Mucosa of stomach (tissue), 1 donor: Measurements from ENCODE around the gene CEBPZ.

Experiments used
- H3K27me3 ChIP-seq: one replicate; pipeline ENCODE4 v1.7.0; 2013; ENCODE audit warnings: mild to moderate bottlenecking, low read length; ENCODE audit not compliant: control insufficient read depth, insufficient read depth
- H3K36me3 ChIP-seq: one replicate; pipeline ENCODE4 v1.7.0; 2013; ENCODE audit warnings: low read length; ENCODE audit not compliant: control insufficient read depth, insufficient read depth
- H3K4me1 ChIP-seq: one replicate; pipeline ENCODE4 v1.7.0; 2013; ENCODE audit warnings: mild to moderate bottlenecking, low read length; ENCODE audit not compliant: control insufficient read depth, insufficient read depth
- H3K4me3 ChIP-seq: one replicate; pipeline ENCODE4 v1.7.0; 2013; ENCODE audit warnings: low read length
- H3K9ac ChIP-seq: one replicate; pipeline ENCODE4 v1.7.0; 2013; ENCODE audit warnings: mild to moderate bottlenecking, low read length, moderate library complexity
- H3K9me3 ChIP-seq: one replicate; pipeline ENCODE4 v1.7.0; 2013; ENCODE audit warnings: mild to moderate bottlenecking, low read length, moderate library complexity; ENCODE audit not compliant: control insufficient read depth
- donor health status: Pancreatic carcinoma.

Gene CEBPZ

GRCh38 chr2:37191253-37191652 lies 40.1 kb downstream of the CEBPZ start:
- Histone ChIP-seq H3K9me3 (no peaks in the 10 kb centered on the region), H3K27me3 (no peaks in the 10 kb centered on the region), H3K36me3 (no peaks in the 10 kb centered on the region), H3K4me3 (no peak overlapping the region), H3K4me1 (no peaks in the 10 kb centered on the region), H3K9ac (no peak overlapping the region)

GRCh38 chr2:37190290-37190689 lies 41.1 kb downstream of the CEBPZ start:
- H3K9ac ChIP-seq: no peak overlapping the region
- H3K4me3 ChIP-seq: no peak overlapping the region
- no peaks in the 10 kb centered on the region for H3K4me1 ChIP-seq
- no peaks in the 10 kb centered on the region for H3K9me3 ChIP-seq
- H3K27me3 ChIP-seq: no peaks in the 10 kb centered on the region
- H3K36me3 ChIP-seq: no peaks in the 10 kb centered on the region

GRCh38 chr2:37189452-37190153 lies 41.8 kb downstream of the CEBPZ start:
- no peaks in the 10 kb centered on the region for H3K4me1 ChIP-seq
- H3K36me3 ChIP-seq: no peaks in the 10 kb centered on the region
- H3K9me3 ChIP-seq: no peaks in the 10 kb centered on the region
- H3K27me3 ChIP-seq: no peaks in the 10 kb centered on the region
- no peak overlapping the region for H3K9ac ChIP-seq
- H3K4me3 ChIP-seq: no peak overlapping the region

- H3K9ac ChIP-seq: no peak within 1 kb of the TSS
- no peaks in the 10 kb centered on the region for H3K36me3 ChIP-seq
- no peak within 1 kb of the TSS for H3K4me3 ChIP-seq
- H3K4me1 ChIP-seq: no peaks in the 10 kb centered on the region
- no peaks in the 10 kb centered on the region for H3K9me3 ChIP-seq
- no peaks in the 10 kb centered on the region for H3K27me3 ChIP-seq
Measured at GRCh38 chr2:37188570-37188969, 42.8 kb downstream of the CEBPZ start, which contains the start of gene SULT6B1. SULT6B1 (minus strand) TSS chr2:37188670; CDS start chr2:37188640, 30 bp downstream.

GRCh38 chr2:37181726-37182684 lies 49.4 kb downstream of the CEBPZ start:
- Histone ChIP-seq H3K4me3 (no peak overlapping the region), H3K9ac (no peak overlapping the region), H3K36me3 (no peaks in the 10 kb centered on the region), H3K4me1 (no peaks in the 10 kb centered on the region), H3K9me3 (no peaks in the 10 kb centered on the region), H3K27me3 (no peaks in the 10 kb centered on the region)

GRCh38 chr2:37180640-37181039 lies 50.8 kb downstream of the CEBPZ start:
- no peaks in the 10 kb centered on the region for H3K4me1 ChIP-seq
- no peak overlapping the region for H3K4me3 ChIP-seq
- no peaks in the 10 kb centered on the region for H3K36me3 ChIP-seq
- H3K27me3 ChIP-seq: no peaks in the 10 kb centered on the region
- H3K9me3 ChIP-seq: no peaks in the 10 kb centered on the region
- no peak overlapping the region for H3K9ac ChIP-seq

GRCh38 chr2:37180006-37180639 lies 51.3 kb downstream of the CEBPZ start:
- Histone ChIP-seq H3K4me3 (no peak overlapping the region), H3K9me3 (no peaks in the 10 kb centered on the region), H3K27me3 (no peaks in the 10 kb centered on the region), H3K36me3 (no peaks in the 10 kb centered on the region), H3K4me1 (no peaks in the 10 kb centered on the region), H3K9ac (no peak overlapping the region)

- H3K9me3 ChIP-seq: no peaks in the 10 kb centered on the region
- H3K4me1 ChIP-seq: no peaks in the 10 kb centered on the region
- no peak overlapping the region for H3K4me3 ChIP-seq
- H3K36me3 ChIP-seq: no peaks in the 10 kb centered on the region
- H3K9ac ChIP-seq: no peak overlapping the region
- no peaks in the 10 kb centered on the region for H3K27me3 ChIP-seq
Measured at GRCh38 chr2:37173741-37174140, 57.7 kb downstream of the CEBPZ start.

GRCh38 chr2:37171624-37171950 lies 59.8 kb downstream of the CEBPZ start:
- peaks cover 5% of the 10 kb centered on the region for H3K4me1 ChIP-seq

GRCh38 chr2:37168217-37168981 lies 63.0 kb downstream of the CEBPZ start:
- H3K36me3 ChIP-seq: no peaks in the 10 kb centered on the region
- H3K9me3 ChIP-seq: no peaks in the 10 kb centered on the region
- peaks cover 5% of the 10 kb centered on the region for H3K4me1 ChIP-seq
- H3K9ac ChIP-seq: peak overlapping the region; percentile 58
- H3K27me3 ChIP-seq: no peaks in the 10 kb centered on the region
- H3K4me3 ChIP-seq: no peak overlapping the region

More at GRCh38 chr2:37171624-37171950, 59.8 kb downstream of the CEBPZ start:
- no peaks in the 10 kb centered on the region for H3K27me3 ChIP-seq
- H3K9me3 ChIP-seq: no peaks in the 10 kb centered on the region
- H3K9ac ChIP-seq: no peak overlapping the region
- H3K4me3 ChIP-seq: no peak overlapping the region
- H3K36me3 ChIP-seq: no peaks in the 10 kb centered on the region

GRCh38 chr2:37167636-37168180 lies 63.7 kb downstream of the CEBPZ start:
- Histone ChIP-seq H3K36me3 (no peaks in the 10 kb centered on the region), H3K9ac (peak overlapping the region; percentile 58), H3K27me3 (no peaks in the 10 kb centered on the region), H3K4me3 (no peak overlapping the region), H3K4me1 (peaks cover 5% of the 10 kb centered on the region), H3K9me3 (no peaks in the 10 kb centered on the region)
